Measurements from ENCODE around the gene CDH13. TPM values are rescaled to one million over a fixed set of nuclear protein-coding genes. Genes with fewer than 3 reads are reported as not detected.

The CDH13 gene
- total and polyA plus RNA-seq, 10 of the 15 experiments (the other 5 are each of a cell fraction or from before 2014, with no cell fraction given): under 0.01 to 0.05 TPM; not detected in 8

- no peak for DNase-seq (ENCODE audit: low read depth, low spot score)
- intact Hi-C loops (cut with micrococcal nuclease; ENCODE audit: unreplicated experiment): no loop called here
- POLR2A ChIA-PET: no interaction called here
- no peak overlapping the region for H3K9ac ChIP-seq (ENCODE audit: control insufficient read depth, insufficient read depth, low read length)
- SMC1A ChIA-PET (ENCODE audit: uncharacterized antibody, unreplicated experiment): no interaction called here
- in situ Hi-C loops (cut with MboI): no loop called here
- no peak overlapping the region for H3K4me3 ChIP-seq
- no peak for ATAC-seq
- H3K79me2 ChIP-seq (ENCODE audit: control insufficient read depth, insufficient read depth, low read length): no peaks in the 10 kb centered on the region
- H4K20me1 ChIP-seq (ENCODE audit: control insufficient read depth, insufficient read depth): no peaks in the 10 kb centered on the region
- RAD21 ChIA-PET (ENCODE audit: unreplicated experiment): no interaction called here
- H3K4me1 ChIP-seq (ENCODE audit: control insufficient read depth, insufficient read depth, low read length): no peaks in the 10 kb centered on the region
- no peak overlapping the region for H3K27ac ChIP-seq (ENCODE audit: control insufficient read depth, insufficient read depth)
- H3K4me2 ChIP-seq (ENCODE audit: control insufficient read depth, insufficient read depth): no peak overlapping the region
- CTCF ChIA-PET: interaction anchor here (1.1 kb wide), 1 partner anchor 13 kb away, joined by 3 read pairs; no protein-coding TSS in a partner anchor
- no peak for FAIRE-seq
- BruUV-seq (replicated peaks): no TSS peak
- no peak overlapping the region for H2AFZ ChIP-seq (ENCODE audit: control insufficient read depth, low read depth, low read length)
- TF ChIP-seq SREBF1 (IDR thresholded peaks at IDR 0.05; ENCODE audit: low read length) (no peak), HDAC6 (IDR thresholded peaks at IDR 0.05; ENCODE audit: unreplicated experiment) (no peak)
- TF ChIP-seq, protein P1, sequence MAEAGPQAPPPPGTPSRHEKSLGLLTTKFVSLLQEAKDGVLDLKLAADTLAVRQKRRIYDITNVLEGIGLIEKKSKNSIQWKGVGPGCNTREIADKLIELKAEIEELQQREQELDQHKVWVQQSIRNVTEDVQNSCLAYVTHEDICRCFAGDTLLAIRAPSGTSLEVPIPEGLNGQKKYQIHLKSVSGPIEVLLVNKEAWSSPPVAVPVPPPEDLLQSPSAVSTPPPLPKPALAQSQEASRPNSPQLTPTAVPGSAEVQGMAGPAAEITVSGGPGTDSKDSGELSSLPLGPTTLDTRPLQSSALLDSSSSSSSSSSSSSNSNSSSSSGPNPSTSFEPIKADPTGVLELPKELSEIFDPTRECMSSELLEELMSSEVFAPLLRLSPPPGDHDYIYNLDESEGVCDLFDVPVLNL (IDR thresholded peaks at IDR 0.05; ENCODE audit: low read depth, low read length): no peak
- no peaks in the 10 kb centered on the region for H3K36me3 ChIP-seq (ENCODE audit: control insufficient read depth in 2 of 2, insufficient read depth in 2 of 2, low read length in 1 of 2)
- H3K27me3 ChIP-seq (replicated peaks in 1 of 2; ENCODE audit: control insufficient read depth in 2 of 2, insufficient read depth in 2 of 2, low read length in 1 of 2): peaks cover 0 to 2% of the 10 kb centered on the region in 2 experiments; a peak in 3 of 4 replicates
- WGBS (ENCODE audit: insufficient coverage, insufficient replicate concordance, low lambda C conversion rate, missing lambda C conversion rate): 58% methylated on average over 10 of the region's 10 CpGs
- H3K9me3 ChIP-seq (replicated peaks; ENCODE audit: control insufficient read depth, insufficient read depth, low read length): no peaks in the 10 kb centered on the region
These were observed 1168.2 kb downstream of the CDH13 start for GRCh38 chr16:83794860-83795554.

DNA sequence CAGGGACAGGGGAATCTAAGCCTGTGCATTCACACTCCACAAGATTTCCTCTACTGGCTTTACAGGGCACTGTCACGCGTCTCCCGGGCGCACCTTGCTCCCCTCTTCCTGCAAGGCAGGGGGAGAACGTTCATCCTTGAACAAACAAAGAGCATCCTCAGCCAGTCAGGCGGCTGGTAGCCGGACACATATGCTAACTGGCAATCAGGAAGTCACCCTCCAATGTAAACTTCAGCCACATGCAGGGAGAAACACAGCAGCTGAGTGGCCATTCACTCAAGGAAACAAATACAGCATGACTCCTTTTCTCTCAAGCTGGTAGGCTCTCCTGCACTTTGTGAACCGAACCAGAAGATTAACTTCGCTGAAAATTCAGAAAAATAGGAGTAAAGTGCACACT lies 1170.2 kb downstream of the CDH13 start:
- in situ Hi-C loops (cut with MboI) (no loop called here), intact Hi-C loops (cut with micrococcal nuclease; ENCODE audit: unreplicated experiment) (no loop called here)
- Histone ChIP-seq H4K20me1 (ENCODE audit: control insufficient read depth, insufficient read depth) (no peaks in the 10 kb centered on the region), H3K4me1 (ENCODE audit: control insufficient read depth, insufficient read depth, low read length) (no peaks in the 10 kb centered on the region), H3K36me3 (ENCODE audit: control insufficient read depth in 2 of 2, insufficient read depth in 2 of 2, low read length in 1 of 2) (no peaks in the 10 kb centered on the region), H3K27ac (ENCODE audit: control insufficient read depth, insufficient read depth) (no peak overlapping the region), H3K4me3 (no peak overlapping the region), H3K27me3 (replicated peaks in 1 of 2; ENCODE audit: control insufficient read depth in 2 of 2, insufficient read depth in 2 of 2, low read length in 1 of 2) (peaks cover 0 to 2% of the 10 kb centered on the region in 2 experiments; a peak in 3 of 4 replicates), H2AFZ (ENCODE audit: control insufficient read depth, low read depth, low read length) (no peak overlapping the region), H3K4me2 (ENCODE audit: control insufficient read depth, insufficient read depth) (no peak overlapping the region), H3K9me3 (replicated peaks; ENCODE audit: control insufficient read depth, insufficient read depth, low read length) (no peaks in the 10 kb centered on the region), H3K79me2 (ENCODE audit: control insufficient read depth, insufficient read depth, low read length) (no peaks in the 10 kb centered on the region), H3K9ac (ENCODE audit: control insufficient read depth, insufficient read depth, low read length) (no peak overlapping the region)
- ATAC-seq: no peak
- FAIRE-seq: no peak
- no peak for DNase-seq (ENCODE audit: low read depth, low spot score)
- ChIA-PET POLR2A (no interaction called here), SMC1A (ENCODE audit: uncharacterized antibody, unreplicated experiment) (no interaction called here), CTCF (no interaction called here), RAD21 (ENCODE audit: unreplicated experiment) (no interaction called here)
- BruUV-seq (replicated peaks): no TSS peak
- WGBS (ENCODE audit: insufficient coverage, insufficient replicate concordance, low lambda C conversion rate, missing lambda C conversion rate): 80% methylated on average over 8 of the region's 9 CpGs
- TF ChIP-seq, protein P2, sequence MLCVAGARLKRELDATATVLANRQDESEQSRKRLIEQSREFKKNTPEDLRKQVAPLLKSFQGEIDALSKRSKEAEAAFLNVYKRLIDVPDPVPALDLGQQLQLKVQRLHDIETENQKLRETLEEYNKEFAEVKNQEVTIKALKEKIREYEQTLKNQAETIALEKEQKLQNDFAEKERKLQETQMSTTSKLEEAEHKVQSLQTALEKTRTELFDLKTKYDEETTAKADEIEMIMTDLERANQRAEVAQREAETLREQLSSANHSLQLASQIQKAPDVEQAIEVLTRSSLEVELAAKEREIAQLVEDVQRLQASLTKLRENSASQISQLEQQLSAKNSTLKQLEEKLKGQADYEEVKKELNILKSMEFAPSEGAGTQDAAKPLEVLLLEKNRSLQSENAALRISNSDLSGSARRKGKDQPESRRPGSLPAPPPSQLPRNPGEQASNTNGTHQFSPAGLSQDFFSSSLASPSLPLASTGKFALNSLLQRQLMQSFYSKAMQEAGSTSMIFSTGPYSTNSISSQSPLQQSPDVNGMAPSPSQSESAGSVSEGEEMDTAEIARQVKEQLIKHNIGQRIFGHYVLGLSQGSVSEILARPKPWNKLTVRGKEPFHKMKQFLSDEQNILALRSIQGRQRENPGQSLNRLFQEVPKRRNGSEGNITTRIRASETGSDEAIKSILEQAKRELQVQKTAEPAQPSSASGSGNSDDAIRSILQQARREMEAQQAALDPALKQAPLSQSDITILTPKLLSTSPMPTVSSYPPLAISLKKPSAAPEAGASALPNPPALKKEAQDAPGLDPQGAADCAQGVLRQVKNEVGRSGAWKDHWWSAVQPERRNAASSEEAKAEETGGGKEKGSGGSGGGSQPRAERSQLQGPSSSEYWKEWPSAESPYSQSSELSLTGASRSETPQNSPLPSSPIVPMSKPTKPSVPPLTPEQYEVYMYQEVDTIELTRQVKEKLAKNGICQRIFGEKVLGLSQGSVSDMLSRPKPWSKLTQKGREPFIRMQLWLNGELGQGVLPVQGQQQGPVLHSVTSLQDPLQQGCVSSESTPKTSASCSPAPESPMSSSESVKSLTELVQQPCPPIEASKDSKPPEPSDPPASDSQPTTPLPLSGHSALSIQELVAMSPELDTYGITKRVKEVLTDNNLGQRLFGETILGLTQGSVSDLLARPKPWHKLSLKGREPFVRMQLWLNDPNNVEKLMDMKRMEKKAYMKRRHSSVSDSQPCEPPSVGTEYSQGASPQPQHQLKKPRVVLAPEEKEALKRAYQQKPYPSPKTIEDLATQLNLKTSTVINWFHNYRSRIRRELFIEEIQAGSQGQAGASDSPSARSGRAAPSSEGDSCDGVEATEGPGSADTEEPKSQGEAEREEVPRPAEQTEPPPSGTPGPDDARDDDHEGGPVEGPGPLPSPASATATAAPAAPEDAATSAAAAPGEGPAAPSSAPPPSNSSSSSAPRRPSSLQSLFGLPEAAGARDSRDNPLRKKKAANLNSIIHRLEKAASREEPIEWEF (IDR thresholded peaks at IDR 0.05; ENCODE audit: insufficient replicate concordance, low read depth, low read length): no peak
- no peak for TF ChIP-seq FOS (IDR thresholded peaks at IDR 0.05; ENCODE audit: borderline replicate concordance, extremely low read depth, insufficient read length)
- TF ChIP-seq POU2F2 (IDR thresholded peaks at IDR 0.05; ENCODE audit: borderline replicate concordance, low read depth, low read length): no peak
- TF ChIP-seq CHD2 (IDR thresholded peaks at IDR 0.05; ENCODE audit: borderline replicate concordance, low read depth, low read length): no peak
- TF ChIP-seq ZNF217 (IDR thresholded peaks at IDR 0.05): no peak
- no peak for TF ChIP-seq SMARCA5 (IDR thresholded peaks at IDR 0.05)
- TF ChIP-seq STAT1 (conservative IDR thresholded peaks at IDR 0.05): no peak
